ENCODE results near the gene CCDC178.

CCDC178 gene

GRCh38 chr18:33114749-33115148 is 325.8 kb downstream of the CCDC178 start:
- no peak for DNase-seq

DNA sequence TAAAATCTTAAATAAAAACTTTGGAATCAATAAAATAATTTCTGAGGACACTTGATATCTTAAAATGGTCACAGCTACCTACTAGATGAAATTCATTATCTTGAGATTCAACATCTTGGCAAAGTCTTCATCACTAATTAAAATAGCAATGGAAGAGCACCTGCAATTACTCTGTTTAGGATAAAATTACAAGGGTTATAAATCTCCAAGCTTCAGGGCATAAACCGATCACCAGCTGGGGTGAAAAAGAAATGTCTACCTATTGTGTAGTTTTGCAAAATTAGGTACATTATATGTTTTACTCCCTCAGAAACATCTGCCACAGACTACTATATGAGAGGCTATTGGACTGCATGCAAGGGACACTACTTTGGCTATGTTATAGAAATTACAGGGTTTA is 327.1 kb downstream of the CCDC178 start:
- no peak for DNase-seq

- no peak for DNase-seq
Observed at GRCh38 chr18:33107511-33107910, 333.0 kb downstream of the CCDC178 start.

DNA sequence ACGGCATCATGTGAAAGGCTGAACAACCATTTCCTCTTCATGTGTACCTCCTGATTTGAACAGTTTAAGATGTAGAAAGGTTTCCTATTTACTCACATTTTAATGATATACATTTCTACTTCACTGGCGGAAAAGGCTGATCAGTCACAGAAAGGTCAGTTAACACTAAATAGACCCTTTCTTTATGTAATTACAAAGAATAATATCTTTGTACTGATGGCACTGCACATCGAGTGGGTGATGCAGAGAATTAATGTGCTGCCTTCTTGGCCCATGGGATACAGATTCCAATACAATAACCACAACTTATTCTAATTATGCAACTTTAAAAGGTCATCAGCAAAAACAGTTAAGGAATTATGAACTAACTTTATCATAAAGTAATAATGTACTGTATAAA is 339.2 kb downstream of the CCDC178 start:
- DNase-seq: no peak

DNA sequence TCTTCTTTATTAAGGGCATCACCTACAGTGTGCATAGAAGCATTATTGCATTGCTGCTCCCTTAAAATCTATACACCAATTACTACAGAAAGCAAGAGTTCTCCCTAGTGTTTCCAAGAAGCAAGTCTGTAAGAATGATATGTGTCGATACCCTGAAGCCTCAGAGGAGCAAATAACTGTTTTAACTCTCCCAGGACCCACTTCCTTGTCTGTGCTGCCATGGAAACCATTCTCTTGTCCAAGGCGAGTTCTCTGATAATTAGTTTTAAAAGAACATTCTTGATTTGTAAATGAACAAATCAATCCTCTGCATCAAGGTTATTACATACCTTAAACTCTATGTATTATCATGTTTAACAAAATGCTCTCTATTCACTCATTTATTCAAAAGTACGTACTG is 340.9 kb downstream of the CCDC178 start:
- DNase-seq: no peak

GRCh38 chr18:33097126-33097525 is 343.4 kb downstream of the CCDC178 start:
- DNase-seq: no peak

DNA sequence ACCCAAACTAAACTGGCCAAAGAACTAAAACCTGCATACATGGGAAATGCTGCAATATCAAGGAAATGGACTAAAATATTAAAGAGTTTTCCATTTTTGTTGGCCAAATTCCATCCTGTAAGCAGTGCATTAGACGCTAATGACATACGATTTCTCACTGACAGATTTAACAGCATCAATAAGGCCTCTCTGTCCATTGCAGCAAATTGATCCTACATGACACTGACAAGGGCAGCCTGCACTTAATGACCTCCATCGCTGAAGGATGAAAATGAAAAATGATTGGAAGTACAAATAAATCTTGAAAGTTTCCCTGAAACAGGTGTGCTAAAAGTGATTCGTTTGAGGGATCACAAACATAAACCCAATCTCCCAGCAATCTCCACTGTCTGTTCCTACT is 350.1 kb downstream of the CCDC178 start:
- no peak for DNase-seq

GRCh38 chr18:33076601-33077000 is 363.9 kb downstream of the CCDC178 start:
- no peak for DNase-seq

DNA sequence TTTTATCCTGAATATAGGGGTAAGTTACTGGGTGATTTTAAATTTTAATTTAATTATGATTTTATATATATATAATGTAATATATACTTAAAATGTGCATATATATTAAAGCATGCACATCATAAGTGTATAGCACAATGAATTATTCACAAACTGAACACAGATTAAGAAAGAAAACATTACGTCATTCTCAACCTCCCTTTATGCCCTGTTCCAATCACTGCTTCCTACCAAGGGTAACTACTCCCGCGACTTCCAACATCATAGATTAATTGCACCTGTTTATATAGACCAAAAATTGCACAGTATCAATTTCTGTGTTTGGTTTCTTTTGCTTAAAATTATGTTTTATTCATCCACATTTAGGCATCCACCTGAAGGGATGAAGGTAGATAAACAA is 366.4 kb downstream of the CCDC178 start:
- no peak for DNase-seq

- DNase-seq: no peak
Observed at GRCh38 chr18:33062834-33063364, 377.6 kb downstream of the CCDC178 start.

DNA sequence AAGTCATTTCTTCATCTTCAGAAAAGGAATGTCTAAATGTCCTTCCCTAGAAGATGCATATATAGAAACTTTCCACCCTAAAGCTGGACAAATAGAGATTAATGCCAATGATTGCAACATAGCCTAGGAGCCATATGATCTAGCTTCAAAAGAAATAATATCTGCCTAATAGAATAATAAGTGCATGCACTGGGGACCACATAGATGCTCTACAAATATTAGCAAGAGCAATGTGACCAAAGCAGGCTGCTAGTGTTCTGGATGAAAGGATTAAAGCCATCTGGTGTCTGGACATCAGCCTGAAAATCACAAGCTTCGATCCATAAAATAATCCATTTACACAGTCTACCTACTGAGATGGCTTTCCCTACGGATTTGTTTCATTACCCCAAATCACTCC is 387.6 kb downstream of the CCDC178 start:
- DNase-seq: no peak

DNA sequence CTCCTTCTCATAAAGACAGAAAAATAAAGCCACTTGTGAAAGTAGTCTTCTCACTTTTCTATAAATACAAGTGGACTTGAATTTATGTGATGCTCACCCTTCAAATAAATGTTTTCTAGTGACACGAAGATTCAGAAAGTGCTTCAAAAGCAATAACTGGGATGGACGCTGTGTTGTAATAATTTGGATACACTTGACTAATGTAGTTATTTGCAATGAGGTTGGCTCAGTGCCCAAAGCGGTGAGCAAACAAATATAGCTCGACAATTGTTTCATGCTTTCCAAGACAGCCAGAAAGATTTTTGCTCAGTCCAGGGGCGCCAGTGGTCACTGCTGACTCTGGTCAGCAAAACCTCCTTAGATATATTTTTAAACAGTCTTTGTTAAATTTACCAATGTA is 389.1 kb downstream of the CCDC178 start:
- DNase-seq: peak; percentile 83

DNA sequence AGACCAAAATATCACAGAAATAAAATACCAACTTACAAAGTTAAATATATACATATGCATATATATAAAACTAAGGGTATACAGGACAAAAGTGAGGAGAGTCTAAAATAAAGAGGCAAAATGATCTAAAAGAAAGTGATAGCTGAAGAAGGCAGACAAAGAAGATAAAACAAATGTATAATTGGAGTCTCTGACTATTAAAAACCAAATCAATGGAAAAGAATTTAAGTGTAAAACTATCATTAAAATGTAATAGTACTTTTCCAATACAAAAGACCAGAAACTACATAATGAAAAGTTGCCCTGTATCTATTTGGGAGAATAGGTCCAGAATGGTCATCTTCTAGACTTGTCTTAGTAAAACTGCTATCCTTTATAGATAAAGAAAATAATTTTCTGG is 400.3 kb downstream of the CCDC178 start:
- DNase-seq: no peak

- no peak for DNase-seq
Observed at GRCh38 chr18:33034945-33035344, 405.6 kb downstream of the CCDC178 start.

- no peak for DNase-seq
Observed at GRCh38 chr18:33034212-33034611, 406.3 kb downstream of the CCDC178 start.

DNA sequence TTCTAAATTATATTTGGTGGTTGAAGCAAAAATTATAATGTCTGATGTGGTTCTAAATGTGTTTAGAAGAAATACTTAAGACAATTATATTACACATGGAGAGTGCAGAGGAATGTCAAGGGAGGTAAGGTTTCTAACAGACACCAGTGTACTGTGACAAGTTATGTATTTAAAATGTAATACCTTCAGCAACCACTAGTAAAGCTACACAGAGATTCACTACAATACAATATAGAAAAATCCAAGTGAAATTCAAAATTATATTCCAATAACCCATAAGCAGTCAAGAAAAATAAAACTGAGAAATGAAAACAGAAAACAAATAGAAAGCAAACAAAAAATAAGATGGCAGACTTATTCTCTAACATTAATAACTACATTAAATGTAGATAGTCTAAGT is 418.2 kb downstream of the CCDC178 start:
- DNase-seq: no peak

DNA sequence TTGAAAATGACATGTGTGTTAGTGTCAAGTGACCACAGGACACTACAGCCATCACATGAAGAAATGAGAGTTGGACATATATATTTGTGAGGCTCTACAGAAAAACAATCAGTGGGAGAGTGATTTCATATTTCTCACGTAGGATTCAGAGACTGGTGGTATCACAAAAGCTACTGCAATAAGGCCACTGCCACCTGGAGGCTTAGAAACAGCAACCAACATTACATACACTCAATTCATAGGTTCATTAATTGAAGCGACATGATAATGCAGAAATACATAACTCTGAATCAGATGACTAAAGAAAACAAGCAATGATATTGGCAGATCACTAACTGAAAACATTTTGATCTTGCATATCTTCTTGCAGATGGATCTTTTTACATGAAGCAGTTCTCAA is 419.6 kb downstream of the CCDC178 start:
- DNase-seq: no peak

DNA sequence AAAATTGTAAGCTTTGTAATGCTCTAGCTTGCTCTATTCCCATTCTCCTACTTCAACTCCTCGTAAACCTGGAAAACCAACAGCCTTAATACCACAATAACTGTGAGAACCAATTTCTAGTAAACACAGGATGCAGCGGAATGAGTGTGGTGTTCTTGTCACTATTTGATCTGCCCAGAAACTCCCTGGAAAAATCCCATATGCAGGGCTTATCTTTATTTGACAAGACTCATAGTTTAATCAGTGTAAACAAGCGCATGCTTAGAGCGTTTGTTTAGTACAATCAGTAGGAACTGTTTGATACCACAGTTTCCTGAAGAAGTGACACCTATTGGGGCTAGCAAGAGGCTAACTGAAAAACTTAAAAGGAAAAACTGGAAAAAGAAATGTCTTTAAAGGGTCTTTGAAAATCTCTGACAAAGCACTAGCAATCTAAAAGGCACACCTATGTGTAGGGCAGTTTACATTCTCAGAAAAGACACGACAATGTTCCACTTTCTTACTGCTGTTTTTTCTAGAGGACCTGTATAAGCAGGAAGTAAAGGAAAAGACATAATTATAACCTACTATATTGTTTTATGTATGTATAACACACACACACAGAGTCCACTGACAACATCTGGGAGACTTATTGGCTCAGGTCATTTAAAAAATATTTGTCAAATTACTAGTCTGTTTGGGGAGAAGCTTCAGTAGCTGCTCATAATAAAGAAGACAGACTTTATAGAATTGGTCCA is 426.3 kb downstream of the CCDC178 start:
- DNase-seq: no peak

DNA sequence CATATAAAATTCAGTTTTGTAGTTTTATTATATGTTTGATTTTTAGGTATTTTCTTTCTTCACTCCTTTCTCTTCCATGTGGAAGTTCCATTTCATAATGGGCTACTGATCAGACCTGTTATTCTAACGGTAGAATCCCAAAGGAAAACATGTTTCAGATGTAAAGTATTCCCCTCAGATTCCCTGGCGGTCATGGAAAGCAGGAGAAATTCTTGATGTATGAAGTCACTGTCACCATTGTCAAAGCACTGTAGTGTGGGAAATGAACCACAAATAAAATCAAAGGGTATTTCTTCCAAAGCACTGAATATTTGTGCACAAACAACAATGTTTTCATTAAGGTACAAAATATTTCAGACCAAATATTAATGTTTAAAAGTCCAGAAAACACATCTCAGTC is 430.4 kb downstream of the CCDC178 start:
- no peak for DNase-seq

DNA sequence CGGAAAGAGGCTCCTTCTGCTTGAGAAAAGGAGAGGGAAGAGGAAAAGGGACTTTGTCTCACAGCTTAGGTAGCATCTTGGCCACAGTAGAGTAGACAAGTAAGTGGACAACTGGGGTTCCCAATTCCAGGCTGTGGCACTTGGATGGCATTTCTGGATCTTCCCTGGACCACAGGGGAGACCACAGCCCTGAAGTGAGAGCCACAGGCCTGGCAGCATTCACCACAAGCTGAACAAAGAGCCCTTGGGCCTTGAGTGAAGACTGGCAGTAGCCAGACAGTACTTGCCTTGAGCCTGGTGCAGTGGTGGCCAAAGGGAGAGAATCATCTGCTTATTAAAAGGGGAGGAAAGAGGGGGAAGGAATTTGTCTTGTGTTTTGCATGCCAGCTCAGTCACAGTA is 441.6 kb downstream of the CCDC178 start:
- no peak for DNase-seq

- no peak for DNase-seq
Observed at GRCh38 chr18:32998285-32998684, 442.2 kb downstream of the CCDC178 start.

DNA sequence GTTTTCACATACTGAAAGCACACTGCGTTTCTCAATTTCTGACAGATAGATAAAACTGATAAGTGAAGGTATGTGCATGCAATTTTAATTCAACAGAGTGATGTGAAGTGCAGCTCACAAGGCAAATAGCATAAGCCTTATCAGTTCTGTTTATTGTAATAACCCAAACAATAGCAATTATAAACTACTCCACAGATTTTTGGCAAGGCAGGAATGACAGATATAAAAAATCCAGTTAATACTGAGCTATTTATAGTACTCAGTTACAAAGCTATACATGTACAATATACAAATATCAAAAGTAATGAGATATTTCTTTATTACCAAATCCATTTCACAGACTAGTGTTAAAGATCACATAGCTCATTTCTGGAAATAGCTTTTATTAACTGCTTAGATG is 456.8 kb downstream of the CCDC178 start:
- no peak for DNase-seq

DNA sequence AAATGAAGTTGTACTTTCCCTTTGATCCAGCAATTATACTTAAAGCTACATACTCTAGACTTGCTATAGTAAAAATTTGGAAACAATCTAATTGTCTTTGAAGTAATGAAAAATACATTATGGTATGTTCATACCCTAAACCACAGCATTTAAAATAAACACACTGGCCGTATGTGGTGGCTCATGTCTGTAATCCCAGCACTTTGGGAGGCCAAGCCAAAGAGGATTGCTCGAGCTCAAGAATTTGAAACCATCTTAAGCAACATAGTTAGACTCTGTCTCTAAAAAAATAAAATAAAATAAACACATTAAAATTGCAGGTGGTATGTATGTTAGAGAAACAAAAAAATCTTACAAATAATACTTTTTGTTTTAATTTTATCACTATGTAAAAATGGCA is 459.6 kb downstream of the CCDC178 start:
- no peak for DNase-seq

- no peak for DNase-seq
Observed at GRCh38 chr18:32975501-32975900, 465.0 kb downstream of the CCDC178 start.

GRCh38 chr18:32975163-32975436 is 465.4 kb downstream of the CCDC178 start:
- no peak for DNase-seq

All from NCI-H345 (cell line).